Stimulated activated CD8-positive, alpha-beta memory T cell treated with anti-CD3 and anti-CD28 coated beads, Interleukin-7, amount 100 ng/mL, for 48 hours (primary cell): ENCODE results near the gene PCDHGA7.
"Not testable (repeated sequence)": the region's sequence is repeated elsewhere in the genome, so short reads cannot be mapped to it uniquely, and the experiment has no call there.

ENCODE experiments used
- DNase-seq, 2 donors: peaks; one replicate each; pipeline ENCODE4 v3.0.0-alpha.2; 2020; ENCODE audit warnings: low read depth in 1 of 2; ENCODE audit errors: extremely low read depth in 1 of 2

The PCDHGA7 gene

GRCh38 chr5:141397756-141398551 is 15.4 kb downstream of the PCDHGA7 start, which contains the start of gene PCDHGB5:
Gene PCDHGB5, plus strand, starts transcription at chr5:141397947. Its CDS starts 181 bp downstream, at chr5:141398128.
- not testable (repeated sequence) for DNase-seq

- DNase-seq: no peak
These were observed 16.1 kb downstream of the PCDHGA7 start for GRCh38 chr5:141398608-141399007.

GRCh38 chr5:141399555-141400258 is 17.2 kb downstream of the PCDHGA7 start:
- DNase-seq: no peak

GRCh38 chr5:141402553-141403243 is 20.2 kb downstream of the PCDHGA7 start, which contains the start of gene PCDHGA9:
Gene PCDHGA9, plus strand, starts transcription at chr5:141402778. Its CDS starts 175 bp downstream, at chr5:141402953.
- no peak for DNase-seq

- no peak for DNase-seq
These were observed 20.8 kb downstream of the PCDHGA7 start for GRCh38 chr5:141403387-141403786.

GRCh38 chr5:141407790-141408505 is 25.4 kb downstream of the PCDHGA7 start, which contains the start of gene PCDHGB6:
Gene PCDHGB6, plus strand, starts transcription at chr5:141408021. Its CDS starts 182 bp downstream, at chr5:141408203.
- DNase-seq: not testable (repeated sequence)

- no peak for DNase-seq
These were observed 27.2 kb downstream of the PCDHGA7 start for GRCh38 chr5:141409598-141410306.

GRCh38 chr5:141411575-141411974 is 29.0 kb downstream of the PCDHGA7 start:
- no peak for DNase-seq

- DNase-seq: peak in 1 of 2 donors; percentile 25
These were observed 30.5 kb downstream of the PCDHGA7 start, which contains the start of gene PCDHGA10 for GRCh38 chr5:141412854-141413539. Gene PCDHGA10, plus strand, starts transcription at chr5:141412987. Its CDS starts 189 bp downstream, at chr5:141413176.

- DNase-seq: no peak
These were observed 31.1 kb downstream of the PCDHGA7 start for GRCh38 chr5:141413540-141414069.

GRCh38 chr5:141414548-141415274 is 32.2 kb downstream of the PCDHGA7 start:
- DNase-seq: not testable (repeated sequence)

- DNase-seq: not testable (repeated sequence)
These were observed 32.7 kb downstream of the PCDHGA7 start for GRCh38 chr5:141415275-141415618.

- peak in 1 of 2 donors; percentile 34 for DNase-seq
These were observed 35.1 kb downstream of the PCDHGA7 start, which contains the start of gene PCDHGB7 for GRCh38 chr5:141417494-141418172. Gene PCDHGB7, plus strand, starts transcription at chr5:141417677. Its CDS starts 183 bp downstream, at chr5:141417860.

GRCh38 chr5:141419074-141419880 is 36.7 kb downstream of the PCDHGA7 start:
- DNase-seq: no peak

- DNase-seq: peak in 1 of 2 donors; percentile 20
These were observed 38.4 kb downstream of the PCDHGA7 start, which contains the start of gene PCDHGA11 for GRCh38 chr5:141420855-141421488. Gene PCDHGA11, plus strand, starts transcription at chr5:141421051. Its CDS starts 177 bp downstream, at chr5:141421228.

- DNase-seq: no peak
These were observed 38.9 kb downstream of the PCDHGA7 start for GRCh38 chr5:141421489-141421855.
